GM21360 (cell line): ENCODE results near the gene MAGEA8.
"Not testable (repeated sequence)": the region's sequence is repeated elsewhere in the genome, so short reads cannot be mapped to it uniquely, and the experiment has no call there.

ENCODE experiments used
- ATAC-seq: cut with Tn5 transposase; IDR thresholded peaks from one replicate; pipeline ENCODE4 v1.9.1; 2021; ENCODE audit warnings: mild to moderate bottlenecking, moderate library complexity; ENCODE audit not compliant: unreplicated experiment

The MAGEA8 gene

DNA sequence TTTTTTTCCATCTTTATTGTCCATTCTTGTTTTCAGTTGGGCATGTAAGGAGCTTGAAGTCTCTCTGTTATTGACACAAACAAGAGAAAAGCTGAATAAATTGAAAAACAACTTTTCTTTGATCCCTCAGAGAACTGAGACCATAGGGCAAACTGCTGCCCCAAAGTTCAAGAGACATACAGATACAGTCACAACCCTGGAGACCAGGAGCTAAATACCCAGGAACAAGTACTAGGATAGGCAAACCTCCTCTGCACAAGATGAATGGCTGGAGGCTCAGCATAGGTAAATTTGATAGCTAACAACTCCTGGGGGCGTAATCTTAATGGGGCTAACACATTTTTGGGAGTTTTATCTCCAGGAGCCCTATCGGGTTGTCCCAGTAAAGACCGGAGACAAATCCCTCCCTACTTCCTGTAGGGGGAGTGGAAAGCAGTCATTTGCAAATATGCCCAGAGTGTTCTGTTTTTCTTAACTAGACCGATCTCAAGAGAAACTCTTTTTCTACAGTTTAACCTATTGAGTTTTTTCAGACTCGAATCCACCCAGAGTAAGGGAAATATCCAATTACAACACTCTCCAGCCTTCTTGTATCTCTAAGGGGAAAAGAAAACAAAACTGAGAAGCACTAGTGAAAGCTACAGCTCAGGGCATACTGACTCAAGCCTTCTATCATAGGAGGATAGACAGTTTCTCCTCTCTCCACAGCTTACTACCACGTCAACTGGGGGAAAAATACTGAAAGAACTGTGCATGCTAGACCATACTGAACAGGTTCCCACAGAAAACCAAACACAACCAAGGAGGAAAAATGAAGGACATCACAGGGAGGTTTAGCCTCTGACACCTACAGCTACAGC lies 23.1 kb downstream of the MAGEA8 start:
- ATAC-seq, result peak; percentile 81

DNA sequence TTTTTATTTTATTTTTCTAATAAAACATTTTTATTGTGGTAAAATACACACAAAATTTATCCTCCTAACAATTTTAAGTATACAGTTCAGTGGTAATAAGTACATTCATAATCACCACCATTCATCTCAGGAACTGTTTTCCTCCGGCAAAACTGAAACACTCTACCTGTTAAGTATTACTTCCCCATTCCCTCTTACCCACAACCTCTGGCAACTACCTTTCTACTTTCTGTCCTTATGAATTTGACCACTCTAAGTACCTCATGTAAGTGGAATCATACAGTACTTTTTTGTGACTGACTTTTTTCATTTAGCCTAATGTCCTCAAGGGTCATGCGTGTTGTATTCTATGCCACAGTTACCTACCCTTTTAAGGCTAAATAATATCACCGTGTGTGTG lies 27.3 kb downstream of the MAGEA8 start:
- no peak for ATAC-seq

DNA sequence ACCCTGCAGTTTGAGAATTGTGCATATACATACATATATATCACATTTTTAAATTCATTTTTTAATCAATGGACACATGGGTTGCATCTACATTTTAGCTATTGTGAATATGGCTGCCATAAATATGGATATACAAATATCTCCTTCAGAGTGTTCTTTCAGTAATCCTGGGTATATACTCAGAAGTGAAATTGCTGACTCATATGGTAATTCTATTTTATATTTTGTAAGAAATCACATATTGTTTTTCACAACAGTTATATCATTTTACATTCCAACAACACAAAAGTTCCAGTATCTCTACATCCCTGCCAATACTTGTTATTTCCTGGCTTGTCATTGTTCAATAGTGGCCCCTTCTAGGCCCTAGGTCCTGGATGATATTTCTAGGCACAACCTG lies 27.7 kb downstream of the MAGEA8 start:
- no peak for ATAC-seq

- no peak for ATAC-seq
These were observed 28.6 kb downstream of the MAGEA8 start for GRCh38 chrX:149909324-149910177.

GRCh38 chrX:149910178-149910695 lies 29.3 kb downstream of the MAGEA8 start:
- ATAC-seq, result no peak

DNA sequence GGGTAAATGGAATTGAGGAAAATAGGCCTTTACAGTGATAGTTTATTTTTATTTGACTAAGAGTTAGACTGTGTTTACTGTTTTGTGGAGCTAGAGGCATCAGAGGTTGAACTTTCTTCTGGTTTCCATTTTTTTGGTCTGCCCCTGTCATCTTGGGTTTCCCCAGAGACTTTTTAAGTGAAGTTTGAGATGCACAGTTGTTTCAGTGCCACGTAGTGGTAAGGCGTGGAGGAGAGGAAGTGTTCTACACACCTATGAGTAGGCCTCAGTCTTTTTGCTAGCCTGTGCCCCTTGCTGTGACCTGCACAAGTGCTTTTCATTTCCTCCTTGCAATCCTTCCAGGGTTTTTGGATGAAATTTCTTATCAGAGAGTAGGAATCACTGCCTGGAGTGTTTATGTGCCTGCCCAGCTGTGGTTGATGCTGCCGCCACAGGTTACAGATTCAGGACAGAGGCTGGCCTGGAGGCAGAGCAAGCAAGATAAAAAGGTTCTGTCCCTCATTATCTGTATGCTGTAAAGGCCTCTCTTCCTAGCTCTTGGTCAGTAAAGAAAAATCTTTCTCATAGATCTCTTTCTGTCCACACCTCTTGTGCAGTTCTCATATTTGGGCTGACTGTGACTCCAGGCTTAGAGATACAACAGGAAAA lies 35.9 kb downstream of the MAGEA8 start:
- ATAC-seq, result peak; percentile 90

GRCh38 chrX:149923836-149924235 lies 42.9 kb downstream of the MAGEA8 start:
- ATAC-seq, result not testable (repeated sequence)

DNA sequence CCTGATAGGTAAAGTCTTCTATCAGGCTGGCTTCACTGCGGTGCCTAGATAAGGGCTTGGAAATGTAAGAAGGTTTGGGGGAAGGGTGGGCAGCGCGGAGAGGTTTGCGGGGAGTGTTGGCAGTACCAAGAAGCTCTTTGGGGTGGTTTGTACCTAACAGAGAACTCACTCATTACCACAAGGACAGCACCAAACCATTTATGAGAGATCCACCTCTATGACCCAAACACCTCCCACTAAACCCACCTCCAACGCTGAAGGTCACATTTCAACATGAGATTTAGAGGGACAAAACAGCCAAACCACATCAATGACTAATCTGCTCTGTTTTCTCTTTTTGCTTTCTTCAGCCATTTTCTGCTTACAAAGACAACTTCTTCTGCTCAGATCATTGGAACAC lies 43.5 kb downstream of the MAGEA8 start:
- not testable (repeated sequence) for ATAC-seq

- not testable (repeated sequence) for ATAC-seq
These were observed 46.4 kb downstream of the MAGEA8 start for GRCh38 chrX:149927245-149927963.

DNA sequence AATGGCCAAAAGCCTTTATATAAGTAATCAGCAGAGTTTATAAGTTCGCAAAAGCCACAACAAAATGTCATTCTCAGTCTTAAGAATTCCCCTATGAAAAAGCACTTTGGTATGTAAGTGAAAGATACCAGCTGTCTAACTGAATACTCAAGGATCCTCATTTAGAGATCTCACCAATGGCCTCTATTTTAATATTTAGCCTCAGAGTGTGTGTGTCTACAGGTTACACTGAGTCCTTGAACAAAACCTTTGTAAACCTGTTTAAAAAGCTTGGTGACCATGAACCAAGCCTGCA lies 46.9 kb downstream of the MAGEA8 start:
- ATAC-seq, result not testable (repeated sequence)

DNA sequence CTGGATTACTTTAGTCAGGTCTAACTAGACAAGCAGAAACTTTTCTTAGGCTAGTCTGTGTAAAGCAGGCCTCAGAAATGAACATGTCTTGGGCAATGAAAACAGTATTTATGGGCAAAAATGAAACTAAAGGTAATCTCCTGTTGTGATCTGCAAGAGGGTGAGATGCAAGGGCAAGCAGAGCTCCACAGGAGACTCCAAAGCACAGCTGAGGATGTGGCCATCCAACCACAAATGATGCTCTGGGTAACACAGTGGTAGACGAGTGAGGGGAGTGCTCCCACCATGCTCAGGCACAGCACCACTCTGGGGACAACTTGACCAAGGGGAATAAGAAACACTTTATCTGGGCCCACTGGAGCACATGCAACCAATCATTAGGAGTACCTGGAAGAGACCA lies 47.7 kb downstream of the MAGEA8 start:
- ATAC-seq, result not testable (repeated sequence)

DNA sequence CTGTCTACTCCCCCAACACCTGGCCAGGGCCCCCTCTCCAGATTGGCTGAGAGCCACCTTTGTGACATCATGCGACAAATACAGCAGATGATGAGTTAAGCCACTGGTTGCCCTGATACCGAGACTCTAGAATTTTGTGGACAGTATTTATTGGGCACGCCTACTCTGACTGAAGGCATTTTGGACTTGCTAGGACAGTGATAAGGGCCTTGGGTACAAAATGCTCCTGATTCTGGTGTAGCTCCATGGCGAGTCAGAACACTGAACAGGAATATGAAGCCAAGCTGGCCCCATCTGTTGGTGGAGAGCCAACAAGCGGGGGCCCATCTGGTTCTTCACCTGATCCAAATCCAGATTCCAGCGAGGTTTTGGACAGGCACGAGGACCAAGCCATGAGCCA lies 48.4 kb downstream of the MAGEA8 start, which contains the start of gene HSFX4:
Gene HSFX4, plus strand, starts transcription at position 174 of the 400 bp plus-strand sequence. Its CDS starts 72 bp downstream, at position 246.
- not testable (repeated sequence) for ATAC-seq

DNA sequence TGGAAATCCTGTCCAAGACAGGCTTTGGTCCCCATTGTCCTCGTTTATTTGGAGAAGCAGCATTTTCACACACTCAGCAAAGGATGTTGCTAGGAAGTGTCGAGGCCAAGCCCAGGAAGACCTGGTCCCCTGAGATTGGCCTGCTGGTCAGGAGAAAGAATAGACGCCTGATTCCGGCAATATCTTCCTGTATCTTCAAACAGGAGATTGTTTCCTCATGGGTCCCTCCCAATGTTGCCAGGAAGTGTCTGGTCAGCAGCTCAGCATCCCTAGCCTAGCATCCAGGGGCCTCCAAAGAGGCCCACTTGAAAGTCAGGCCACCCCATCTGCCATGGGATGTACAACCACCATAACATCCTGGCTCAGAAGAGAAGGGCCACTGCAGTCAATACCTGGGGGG lies 50.4 kb downstream of the MAGEA8 start:
- ATAC-seq, result not testable (repeated sequence)

GRCh38 chrX:149932150-149932549 lies 51.2 kb downstream of the MAGEA8 start:
- not testable (repeated sequence) for ATAC-seq

GRCh38 chrX:149932970-149933369 lies 52.0 kb downstream of the MAGEA8 start:
- ATAC-seq, result not testable (repeated sequence)

DNA sequence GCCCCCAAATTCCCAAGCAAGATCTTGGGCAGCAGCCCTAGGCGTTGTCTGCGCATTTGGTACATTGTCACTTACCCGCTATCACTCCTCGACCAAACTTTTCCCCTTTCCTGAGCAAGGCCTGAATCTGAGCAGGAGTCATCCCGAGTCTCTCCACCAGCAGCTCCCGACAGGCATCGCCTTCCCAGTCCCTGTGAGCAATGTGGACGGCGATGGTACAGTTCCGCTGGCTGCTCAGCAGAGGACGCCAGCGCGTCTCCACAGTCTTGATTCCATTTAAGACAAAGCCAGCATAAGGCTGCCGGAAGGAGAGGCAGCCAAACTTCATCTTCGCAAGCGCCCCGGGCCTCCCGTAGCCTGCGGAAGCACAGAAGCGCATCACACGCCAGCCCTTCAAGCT lies 52.6 kb downstream of the MAGEA8 start:
- ATAC-seq, result not testable (repeated sequence)
